Limb (tissue), 2 donors: ENCODE results near the gene PIGBOS1.
"Not testable (repeated sequence)": the region's sequence is repeated elsewhere in the genome, so short reads cannot be mapped to it uniquely, and the experiment has no call there.

Experiments
- DNase-seq, 2 donors: peaks; one replicate each; pipeline ENCODE4 v3.0.0-alpha.2; 2016; ENCODE audit errors: extremely low spot score in 2 of 2

PIGBOS1 gene, protein sequence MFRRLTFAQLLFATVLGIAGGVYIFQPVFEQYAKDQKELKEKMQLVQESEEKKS

DNA sequence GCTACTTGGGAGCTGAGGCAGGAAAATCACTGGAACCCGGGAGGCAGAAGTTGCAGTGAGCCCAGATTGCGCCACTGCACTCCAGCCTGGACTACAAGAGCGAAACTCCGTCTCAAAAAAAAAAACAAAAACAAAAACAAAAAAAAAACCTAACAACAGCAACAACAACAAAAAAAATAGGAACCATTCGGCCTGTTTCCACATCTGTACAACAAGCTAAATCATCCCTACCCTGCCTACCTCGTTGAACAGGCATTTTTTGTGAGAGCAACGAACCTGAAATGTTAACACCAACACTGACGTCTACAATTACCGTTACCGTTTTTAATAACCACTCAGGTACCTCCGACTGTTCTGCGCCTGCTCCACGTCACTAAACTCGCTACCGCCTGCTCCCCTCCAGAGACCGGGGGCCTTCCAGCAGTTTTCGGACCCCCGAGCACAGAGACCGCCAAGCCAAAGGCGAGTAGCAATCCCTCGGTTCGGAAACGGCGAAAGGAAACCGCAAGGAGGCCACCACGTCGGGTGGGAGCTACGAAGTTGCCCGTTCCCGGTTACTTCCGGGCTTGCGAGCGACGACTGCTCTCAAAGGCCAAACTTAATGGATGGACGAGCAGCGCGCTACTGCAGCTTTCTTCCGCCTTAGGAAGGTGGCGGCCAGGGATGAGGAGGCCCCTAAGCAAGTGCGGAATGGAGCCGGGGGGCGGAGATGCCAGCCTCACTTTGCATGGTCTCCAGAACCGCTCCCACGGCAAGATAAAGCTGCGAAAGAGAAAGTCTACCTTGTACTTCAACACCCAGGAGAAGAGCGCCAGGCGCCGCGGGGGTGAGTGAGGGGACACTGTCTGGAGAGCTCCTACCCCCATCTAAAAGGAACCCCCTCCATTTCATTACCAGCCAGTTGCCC, at the start of gene PIGBOS1, which contains the start of gene PIGB:
Gene PIGBOS1 (minus strand): TSS at position 536 of the 907 bp plus-strand sequence. CDS start 1,331 bp downstream, outside the sequence.
Gene PIGB (plus strand): TSS at position 635 of the 907 bp plus-strand sequence. CDS start 29 bp downstream, at position 664.
- DNase-seq = peak; percentile 89

DNA sequence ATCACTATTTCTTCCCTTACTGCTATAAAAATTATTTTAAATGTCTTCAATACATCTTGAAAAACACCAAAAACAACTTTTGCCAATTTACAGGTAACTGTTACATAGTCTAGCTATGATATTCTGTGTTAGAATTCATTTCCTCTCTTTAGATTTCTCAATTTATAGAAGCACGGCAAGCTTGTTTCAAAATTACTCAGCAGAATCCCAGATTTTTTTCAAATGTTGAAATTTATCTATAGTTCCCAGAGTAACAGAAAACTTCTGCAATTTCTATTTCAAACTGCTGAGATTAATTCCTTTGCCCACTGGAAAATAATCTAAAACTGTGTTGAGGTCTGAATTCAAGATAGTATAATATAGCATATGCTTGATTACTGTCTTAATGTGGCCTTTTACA, 48.1 kb upstream of the PIGBOS1 start:
- no peak for DNase-seq

DNA sequence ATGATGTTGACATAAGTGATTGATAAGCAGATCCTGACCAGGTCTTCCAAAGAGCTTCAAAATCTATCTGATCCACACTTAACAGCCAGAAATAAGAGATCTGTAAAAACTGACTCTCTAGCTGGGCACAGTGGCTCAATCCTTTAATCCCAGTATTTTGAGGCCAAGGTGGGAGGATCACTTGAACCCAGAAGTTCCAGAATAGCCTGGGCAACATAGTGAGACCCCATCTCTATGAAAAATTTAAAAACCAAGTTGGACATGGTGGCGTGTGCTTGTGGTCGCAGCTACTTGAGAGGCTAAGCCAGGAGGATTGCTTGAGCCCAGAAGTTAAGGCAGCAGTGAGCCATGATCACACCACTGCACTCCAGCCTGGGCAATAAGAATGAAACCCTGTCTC, 43.7 kb upstream of the PIGBOS1 start:
- no peak for DNase-seq

DNA sequence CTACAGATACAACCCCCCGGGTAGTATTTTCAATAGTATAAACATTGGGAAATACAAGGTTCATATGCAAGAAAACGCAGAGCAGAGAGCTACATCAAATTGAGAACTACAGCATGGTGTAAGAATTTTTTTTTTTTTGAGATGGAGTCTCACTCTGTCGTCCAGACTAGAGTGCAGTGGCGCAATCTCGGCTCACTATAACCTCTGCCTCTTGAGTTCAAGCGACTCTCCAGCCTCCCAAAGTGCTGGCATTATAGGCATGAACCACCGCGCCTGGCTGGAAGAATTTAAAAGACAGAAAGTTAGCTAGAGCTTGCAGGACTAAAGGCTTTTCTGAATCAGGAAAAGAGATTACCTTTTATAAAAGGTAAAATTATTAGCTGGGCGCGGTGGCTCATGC, 42.1 kb upstream of the PIGBOS1 start:
- no peak for DNase-seq

DNA sequence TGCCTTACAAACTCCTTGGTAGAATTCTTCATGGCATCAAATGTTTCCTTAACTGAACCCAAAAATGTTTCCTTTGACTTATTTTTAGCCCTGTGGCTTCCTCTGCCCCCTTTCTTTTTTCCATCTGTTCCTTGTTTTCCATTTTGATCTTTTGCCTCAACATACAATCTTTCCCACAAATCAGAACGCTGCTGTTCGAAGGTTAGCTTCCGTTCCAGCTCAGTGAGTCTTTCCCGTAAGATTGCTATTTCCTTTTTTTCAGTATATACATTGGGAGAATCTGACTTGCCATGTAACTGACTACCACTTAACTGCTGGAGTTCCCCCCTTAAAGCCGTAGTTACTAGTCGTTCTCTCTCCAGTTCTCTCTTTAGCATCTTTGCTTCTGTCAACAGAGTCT, 41.3 kb upstream of the PIGBOS1 start:
- DNase-seq = no peak

DNA sequence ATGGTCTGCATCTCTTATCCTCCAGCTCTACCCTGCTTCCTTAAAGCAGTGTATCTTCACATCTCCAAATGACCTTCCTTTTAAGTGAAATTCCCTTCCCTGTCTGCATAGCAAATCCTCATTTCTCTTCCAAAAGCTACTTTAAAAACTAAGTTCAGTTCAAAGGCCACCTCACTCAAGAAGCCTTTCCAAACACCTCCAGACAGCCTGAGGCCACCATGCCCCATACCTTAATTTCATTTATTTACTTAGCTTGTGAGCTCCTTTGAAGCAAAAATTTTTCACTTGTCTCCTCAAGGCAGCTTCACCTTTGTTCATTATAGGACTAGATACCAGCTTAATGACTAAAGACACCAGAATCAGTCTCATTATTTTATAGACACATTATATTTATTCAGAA, 39.5 kb upstream of the PIGBOS1 start:
- DNase-seq = no peak

DNA sequence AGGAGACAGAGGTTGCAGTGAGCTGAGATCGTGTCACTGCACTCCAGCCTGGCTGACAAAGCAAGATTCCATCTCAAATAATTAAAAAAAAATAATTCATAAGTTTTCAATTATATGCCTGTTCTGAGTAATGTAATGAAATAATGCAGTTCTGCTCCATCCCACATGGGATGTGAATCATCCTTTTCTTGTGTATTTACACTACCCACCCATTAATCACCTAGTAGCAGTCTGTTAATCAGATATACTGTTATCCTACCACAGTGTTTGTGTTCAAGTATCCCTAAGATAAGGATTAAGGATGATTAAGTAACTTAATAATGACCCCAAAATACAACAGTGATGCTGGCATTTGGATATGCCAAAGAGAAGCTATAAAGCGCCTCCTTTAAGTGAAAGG, 38.9 kb upstream of the PIGBOS1 start:
- DNase-seq = no peak

DNA sequence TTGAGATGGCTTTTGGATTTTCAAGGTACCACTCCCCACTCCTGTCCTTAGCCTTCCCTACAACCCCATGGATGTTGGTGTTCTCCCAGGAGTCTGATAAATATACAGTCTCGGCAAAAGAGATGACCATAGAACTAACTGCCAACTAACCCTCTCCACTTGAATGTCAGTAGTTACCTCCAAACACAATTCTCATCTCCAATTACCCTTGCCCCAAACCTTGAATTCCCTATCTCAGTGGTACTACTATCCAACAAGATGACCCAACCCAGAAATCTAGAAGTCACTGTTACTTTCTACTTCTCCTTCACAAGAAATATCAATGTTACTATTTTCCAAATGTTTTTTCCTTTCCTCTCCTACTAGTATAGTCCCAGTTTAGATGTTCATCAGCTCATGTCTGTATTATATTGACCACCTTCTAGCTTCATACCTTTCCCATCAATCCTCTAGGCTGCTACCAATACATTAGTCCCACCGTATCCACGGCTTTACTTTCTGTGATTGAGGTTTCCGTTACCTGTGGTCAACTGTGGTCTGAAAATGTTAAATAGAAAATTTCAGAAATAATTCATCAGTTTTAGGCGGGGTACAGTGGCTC, 38.2 kb upstream of the PIGBOS1 start:
- no peak for DNase-seq

DNA sequence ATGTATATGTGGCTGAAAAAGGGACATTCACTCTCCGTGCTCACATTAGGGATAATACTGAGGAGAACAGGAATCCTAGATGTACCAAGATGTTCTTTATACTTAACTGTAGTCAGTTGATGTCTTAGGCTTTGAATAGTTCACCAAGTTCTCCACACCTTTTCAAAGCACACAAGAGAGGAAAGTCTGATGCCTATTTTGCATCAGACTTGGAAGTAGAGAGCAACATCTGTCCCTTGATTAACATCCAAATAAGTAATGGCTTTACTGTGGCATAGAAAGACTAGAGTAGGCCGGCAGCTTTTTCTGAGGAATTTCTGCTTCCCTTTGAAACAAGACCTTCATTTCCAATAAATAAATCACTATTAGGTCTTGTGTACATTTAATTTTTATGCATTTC, 34.1 kb upstream of the PIGBOS1 start:
- DNase-seq = no peak

DNA sequence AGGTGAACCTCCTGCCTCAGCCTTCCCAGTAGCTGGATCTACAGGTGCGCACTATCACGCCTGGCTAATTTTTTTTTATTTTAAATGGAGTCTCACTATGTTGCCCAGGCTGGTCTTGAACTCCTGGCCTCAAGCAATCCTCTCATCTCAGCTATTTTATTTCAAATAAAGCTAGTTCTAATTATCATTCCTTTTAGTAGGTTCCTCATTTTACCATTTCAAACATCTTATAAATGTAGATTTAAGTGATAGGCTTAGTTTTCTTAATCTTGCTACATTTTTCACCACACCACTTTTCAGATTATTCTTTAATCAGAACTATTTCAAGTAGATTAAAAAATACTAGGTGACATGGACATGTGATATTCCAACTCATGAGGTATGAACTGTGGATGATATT, 30.4 kb upstream of the PIGBOS1 start:
- DNase-seq = no peak

DNA sequence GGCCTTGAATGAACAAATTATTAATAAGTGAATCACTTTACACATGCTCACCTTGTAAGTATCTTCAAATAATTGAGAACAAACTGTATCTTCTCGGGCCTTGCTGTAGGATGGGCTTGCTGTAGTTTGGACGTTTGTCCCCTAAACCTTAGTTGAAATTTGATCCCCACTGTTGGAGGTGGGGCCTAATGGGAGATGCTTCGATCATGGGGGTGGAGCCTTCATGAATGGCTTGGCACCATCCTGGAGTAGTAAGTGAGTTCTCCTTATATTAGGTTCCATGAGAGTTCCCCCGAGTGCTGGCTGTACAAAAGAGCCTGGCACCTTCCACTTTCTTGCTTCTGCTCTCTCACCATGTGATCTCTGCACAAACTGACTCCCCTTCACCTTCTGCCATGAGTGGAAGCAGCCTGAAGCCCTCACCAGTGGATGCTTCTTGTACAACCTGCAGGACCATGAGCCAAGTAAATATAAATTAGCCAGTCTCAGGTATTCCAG, 29.4 kb upstream of the PIGBOS1 start:
- no peak for DNase-seq

DNA sequence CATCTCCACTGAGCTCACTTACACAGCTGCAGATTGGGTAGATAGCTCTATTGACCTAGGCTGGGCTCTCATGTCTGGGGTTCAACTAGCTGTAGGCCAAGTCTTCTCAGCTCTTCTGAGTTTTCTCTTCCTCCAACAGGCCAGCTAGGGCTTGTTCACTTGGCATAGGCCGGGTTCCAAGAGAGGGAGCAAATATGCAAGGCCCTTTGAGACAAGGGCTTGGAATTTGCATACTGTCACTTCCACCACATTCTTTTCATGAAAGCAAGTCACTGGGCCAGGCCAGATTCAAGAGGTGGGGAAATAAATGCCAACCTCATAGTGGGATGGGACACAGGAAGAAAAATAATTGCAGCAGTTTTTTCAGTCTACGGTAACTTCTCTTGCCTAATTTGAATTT, 25.3 kb upstream of the PIGBOS1 start:
- DNase-seq = no peak

DNA sequence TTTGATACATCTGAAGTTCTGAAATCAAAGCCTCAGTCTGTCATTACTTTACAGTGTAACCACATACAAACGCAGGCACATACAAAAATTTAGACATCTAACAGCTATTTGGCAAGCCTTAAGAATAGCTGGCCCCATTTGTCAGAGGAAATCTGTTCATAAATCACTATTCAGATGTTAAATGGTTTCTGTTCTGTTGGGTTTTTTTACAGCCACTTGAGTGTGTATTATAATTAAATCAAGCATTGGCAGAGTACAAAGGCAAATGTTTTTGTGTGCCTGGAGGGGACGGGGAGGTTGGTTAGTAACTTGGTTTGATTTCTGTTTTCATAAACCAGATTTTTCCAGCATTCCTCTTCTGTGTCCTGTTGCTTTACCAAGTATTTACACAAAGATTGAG, 24.2 kb upstream of the PIGBOS1 start:
- peak in 1 of 2 donors; percentile 31 for DNase-seq

DNA sequence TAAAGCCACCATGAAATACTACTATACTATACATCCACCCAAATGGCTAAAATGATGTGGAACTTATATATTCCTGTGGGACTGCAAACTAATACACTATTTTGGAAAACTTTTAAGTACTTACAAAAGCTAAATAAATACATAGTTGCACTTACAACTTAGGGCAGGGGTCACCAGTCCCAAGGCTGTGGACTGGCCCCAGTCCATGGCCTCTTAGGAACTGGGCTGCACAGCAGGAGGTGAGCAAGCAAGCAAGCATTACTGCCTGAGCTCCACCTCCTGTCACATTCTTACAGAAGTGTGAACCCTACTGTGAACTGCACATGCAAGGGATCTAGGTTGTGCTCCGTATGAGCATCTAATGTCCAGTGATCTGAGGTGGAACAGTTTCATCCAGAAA, 18.2 kb upstream of the PIGBOS1 start:
- no peak for DNase-seq

DNA sequence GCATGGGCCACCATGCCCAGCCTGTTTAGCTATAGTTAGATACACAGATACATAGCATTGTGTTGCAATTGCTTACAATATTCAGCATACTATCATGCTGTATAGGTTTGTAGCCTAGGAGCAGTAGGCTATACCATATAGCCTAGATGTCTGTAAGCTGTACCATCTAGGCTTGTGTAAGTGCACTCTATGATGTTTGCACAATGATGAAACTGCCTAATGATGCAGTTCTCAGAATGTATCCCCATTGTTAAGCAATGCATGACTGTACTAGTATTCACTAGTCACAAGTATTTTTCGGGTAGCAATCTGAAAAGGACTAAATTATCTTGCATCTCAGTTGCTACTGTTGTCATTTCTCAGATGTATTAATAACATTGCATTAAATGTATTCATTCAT, 16.1 kb upstream of the PIGBOS1 start:
- DNase-seq = no peak

DNA sequence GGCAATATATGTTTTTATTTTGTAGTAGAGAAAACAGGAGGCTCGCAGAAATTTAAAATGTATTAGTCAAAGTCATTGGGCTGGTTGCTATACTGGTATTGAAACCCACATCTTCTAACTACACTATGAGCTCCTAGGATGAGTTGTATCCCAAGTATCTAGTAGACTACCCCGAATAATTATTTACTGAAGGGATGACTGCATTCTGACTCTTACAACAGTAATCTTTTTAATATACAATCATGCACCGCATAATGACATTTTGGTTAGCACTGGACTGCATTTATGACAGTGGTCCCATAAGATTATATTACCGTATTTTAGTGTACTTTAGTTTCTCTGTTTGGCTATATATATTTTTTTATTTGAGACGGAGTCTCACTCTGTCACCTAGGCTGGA, 15.4 kb upstream of the PIGBOS1 start:
- no peak for DNase-seq

DNA sequence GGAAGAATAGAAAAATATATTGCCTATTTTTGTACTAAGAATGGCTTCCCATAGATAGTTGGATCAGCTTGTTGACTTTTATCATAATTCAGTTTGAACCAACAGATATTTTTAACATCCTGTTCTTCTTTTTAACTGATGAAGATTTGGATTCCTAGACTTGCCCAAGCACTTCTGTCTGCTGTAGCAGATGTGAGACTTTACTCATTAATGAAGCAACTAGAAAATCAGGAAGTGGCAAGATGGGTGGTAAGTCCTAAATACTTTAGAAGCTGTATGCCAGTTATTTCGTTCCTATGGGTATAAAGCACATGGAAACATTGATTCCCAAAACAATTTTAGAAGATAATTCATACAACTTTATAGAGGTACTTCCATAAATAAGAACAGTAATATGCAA, 8.5 kb upstream of the PIGBOS1 start:
- DNase-seq = no peak

DNA sequence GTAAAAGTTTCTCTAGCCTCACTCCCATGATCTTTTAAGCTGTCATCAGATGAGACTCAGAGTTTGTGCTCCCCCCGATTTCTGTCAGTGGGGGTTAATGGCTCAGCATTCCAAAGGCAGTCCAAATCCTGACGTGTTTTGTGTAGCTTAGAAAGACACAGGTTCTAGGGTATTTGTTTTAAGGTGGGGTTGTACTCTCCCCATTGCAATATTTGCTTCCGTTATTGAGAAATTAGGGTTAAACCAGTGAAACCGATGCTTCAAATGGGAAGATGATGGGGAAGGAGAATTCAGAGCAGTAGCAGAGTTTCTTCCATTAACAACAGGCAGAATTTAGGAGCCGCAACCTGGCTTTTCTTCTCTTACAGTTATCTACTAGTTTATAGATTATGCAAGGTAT, 3.5 kb upstream of the PIGBOS1 start:
- DNase-seq = no peak

DNA sequence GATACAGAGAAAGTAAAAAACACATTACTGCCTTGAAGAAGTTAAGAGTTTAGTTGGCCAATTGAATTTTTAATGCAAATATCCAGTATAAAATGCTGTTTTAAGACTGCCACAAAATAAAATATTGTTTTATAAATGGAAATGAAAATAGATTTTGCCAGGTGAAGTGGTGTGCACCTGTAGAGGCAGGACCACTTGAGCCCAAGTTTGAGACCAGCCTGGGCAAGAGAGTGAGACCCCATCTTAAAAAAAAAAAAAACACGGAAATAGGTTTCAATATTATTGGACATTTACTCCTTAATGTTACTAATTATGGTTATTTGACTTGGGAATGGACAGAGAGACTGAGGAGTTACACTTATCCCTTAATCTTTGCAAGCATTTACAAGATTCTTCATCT, 2.0 kb upstream of the PIGBOS1 start:
- no peak for DNase-seq

DNA sequence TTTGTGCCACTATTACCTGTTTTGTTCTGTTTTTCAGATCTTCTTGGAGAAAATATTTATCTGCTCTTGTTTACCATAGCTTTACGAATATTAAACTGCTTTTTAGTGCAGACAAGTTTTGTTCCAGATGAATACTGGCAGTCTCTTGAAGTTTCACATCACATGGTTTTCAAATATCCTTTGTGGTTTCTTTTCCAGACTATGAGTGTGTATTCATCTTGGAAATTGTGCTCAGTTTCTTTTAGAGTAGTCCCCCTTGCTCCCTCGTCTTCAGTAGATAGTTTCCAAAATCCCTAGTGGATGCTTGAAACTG, 1.3 kb upstream of the PIGBOS1 start:
- DNase-seq = no peak

DNA sequence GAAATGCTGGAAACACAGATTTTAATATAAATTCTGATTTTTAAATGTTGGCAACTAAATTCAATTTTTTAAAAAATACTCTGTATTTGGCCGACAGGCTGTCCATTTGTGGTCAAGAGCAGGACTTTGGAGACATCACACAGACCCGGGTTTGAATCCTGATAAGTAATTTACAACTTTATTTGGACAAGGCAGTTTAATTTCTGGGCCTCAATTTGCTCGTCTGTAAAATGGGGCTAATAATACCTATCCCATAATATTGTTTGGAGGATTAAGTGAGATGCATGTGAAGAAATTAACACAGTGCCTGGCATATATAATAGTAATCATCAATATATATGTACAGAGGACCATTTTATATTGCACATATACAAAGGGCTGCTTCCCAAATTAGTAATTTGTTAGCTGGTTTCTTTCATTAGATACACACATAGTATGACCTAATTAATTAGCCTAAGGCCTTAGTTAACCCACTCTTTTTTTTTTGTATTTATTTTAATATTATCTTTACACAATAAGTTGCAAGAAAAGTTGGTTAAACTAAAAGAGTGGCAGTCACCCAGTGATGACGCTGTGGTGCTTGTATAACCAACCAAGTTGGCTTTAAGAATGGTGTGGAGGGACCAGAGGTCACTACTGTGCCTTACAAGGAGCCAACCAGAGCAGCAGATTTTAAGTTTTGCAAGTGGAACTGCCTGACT, 764 bp upstream of the PIGBOS1 start:
- DNase-seq = no peak

DNA sequence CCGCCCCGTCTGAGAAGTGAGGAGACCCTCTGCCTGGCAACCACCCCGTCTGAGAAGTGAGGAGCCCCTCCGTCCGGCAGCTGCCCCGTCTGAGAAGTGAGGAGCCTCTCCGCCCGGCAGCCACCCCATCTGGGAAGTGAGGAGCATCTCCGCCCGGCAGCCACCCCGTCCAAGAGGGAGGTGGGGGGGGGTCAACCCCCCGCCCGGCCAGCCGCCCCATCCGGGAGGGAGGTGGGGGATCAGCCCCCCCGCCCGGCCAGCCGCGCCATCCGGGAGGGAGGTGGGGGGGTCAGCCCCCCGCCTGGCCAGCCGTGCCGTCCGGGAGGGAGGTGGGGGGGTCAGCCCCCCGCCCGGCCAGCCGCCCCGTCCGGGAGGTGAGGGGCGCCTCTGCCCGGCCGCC, 16.1 kb downstream of the PIGBOS1 start:
- not testable (repeated sequence) for DNase-seq
